ENCODE results near the gene WIF1. TPM values are rescaled to one million over a fixed set of nuclear protein-coding genes. Genes with fewer than 3 reads are reported as not detected.

Gene WIF1
- polyA plus RNA-seq, 1 experiment, result not detected

DNA sequence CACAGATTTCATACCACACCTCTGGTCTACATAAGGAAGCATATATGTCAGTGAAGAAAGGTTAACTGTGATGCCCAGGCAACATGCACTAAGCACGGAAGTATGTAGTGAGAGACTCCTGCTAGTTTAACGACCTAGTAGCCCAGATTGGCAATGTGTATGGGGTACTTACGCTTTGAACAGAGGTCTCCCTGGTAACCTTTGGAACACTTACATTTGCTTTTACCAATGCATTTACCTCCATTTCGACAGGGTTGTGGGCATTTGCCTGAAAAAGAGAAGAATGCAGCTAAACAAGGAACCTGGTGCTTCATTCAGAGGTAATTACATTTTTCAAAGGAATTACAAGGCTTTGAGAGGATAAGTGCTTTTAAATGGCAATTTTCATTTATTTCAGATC lies 65.2 kb downstream of the WIF1 start:
- H3K27me3 ChIP-seq (ENCODE audit: control insufficient read depth, insufficient read depth, low read length), result peaks cover 1% of the 10 kb centered on the region; the same call in 1 of the 2 replicates
- ChIA-PET CTCF (no interaction called here), POLR2A (no interaction called here)
- no peaks in the 10 kb centered on the region for H3K36me3 ChIP-seq (ENCODE audit: control insufficient read depth, insufficient read depth, low read length)
- no peak overlapping the region for H3K4me3 ChIP-seq (ENCODE audit: low read depth, low read length)
- DNase-seq (ENCODE audit: low read depth), result no peak
- TF ChIP-seq, protein P1, sequence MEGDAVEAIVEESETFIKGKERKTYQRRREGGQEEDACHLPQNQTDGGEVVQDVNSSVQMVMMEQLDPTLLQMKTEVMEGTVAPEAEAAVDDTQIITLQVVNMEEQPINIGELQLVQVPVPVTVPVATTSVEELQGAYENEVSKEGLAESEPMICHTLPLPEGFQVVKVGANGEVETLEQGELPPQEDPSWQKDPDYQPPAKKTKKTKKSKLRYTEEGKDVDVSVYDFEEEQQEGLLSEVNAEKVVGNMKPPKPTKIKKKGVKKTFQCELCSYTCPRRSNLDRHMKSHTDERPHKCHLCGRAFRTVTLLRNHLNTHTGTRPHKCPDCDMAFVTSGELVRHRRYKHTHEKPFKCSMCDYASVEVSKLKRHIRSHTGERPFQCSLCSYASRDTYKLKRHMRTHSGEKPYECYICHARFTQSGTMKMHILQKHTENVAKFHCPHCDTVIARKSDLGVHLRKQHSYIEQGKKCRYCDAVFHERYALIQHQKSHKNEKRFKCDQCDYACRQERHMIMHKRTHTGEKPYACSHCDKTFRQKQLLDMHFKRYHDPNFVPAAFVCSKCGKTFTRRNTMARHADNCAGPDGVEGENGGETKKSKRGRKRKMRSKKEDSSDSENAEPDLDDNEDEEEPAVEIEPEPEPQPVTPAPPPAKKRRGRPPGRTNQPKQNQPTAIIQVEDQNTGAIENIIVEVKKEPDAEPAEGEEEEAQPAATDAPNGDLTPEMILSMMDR (IDR thresholded peaks at IDR 0.05; ENCODE audit: insufficient read depth, low read depth, low read length), result no peak

DNA sequence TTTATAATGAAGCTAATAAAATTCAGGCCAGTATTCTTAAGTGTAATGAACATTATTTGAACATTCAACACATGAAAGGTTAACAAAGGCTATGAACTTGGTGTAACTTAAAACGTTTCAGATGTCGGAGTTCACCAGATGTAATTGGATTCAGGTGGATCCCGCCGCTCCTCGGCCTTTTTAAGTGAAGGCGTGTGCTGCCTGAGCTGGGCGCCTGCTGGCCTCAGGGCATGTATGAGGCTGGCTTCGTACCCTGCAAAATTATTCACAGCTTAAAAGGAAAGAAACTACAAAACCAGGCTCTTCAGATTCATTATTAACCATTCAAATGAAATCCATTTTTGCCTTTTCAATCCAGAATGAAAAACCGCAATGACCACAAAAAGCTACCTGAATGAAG lies 69.9 kb downstream of the WIF1 start:
- no peak for DNase-seq (ENCODE audit: low read depth)
- POLR2A ChIA-PET, result no interaction called here
- peaks cover 4% of the 10 kb centered on the region for H3K27me3 ChIP-seq (ENCODE audit: control insufficient read depth, insufficient read depth, low read length)
- TF ChIP-seq, protein P1 (IDR thresholded peaks at IDR 0.05; ENCODE audit: insufficient read depth, low read depth, low read length), result no peak
- no peak overlapping the region for H3K4me3 ChIP-seq (ENCODE audit: low read depth, low read length)
- no peaks in the 10 kb centered on the region for H3K36me3 ChIP-seq (ENCODE audit: control insufficient read depth, insufficient read depth, low read length)
- CTCF ChIA-PET, result no interaction called here

DNA sequence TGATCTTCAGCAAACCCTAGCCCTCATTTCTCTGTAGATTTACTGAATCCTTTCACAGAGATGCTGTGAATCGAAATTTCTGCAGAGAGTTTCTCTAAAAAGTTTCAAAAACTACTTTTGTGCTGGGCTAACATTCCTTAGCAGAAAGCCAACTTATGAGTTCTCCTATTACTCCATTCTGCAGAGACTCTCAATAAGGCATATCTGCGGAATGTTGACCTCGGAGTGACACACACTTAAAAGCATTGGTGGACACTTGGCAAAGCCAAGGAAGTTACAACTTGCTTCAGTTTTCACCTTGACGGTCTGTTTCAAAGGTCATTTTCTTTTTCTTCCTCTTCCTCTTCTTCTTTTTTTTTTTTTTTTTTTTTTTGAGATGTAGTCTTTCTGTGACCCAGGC lies 75.8 kb downstream of the WIF1 start:
- POLR2A ChIA-PET, result no interaction called here
- H3K27me3 ChIP-seq (ENCODE audit: control insufficient read depth, insufficient read depth, low read length), result peaks cover 3% of the 10 kb centered on the region; the same call in 1 of the 2 replicates
- no peaks in the 10 kb centered on the region for H3K36me3 ChIP-seq (ENCODE audit: control insufficient read depth, insufficient read depth, low read length)
- TF ChIP-seq, protein P1 (IDR thresholded peaks at IDR 0.05; ENCODE audit: insufficient read depth, low read depth, low read length), result no peak
- no peak overlapping the region for H3K4me3 ChIP-seq (ENCODE audit: low read depth, low read length)
- DNase-seq (ENCODE audit: low read depth), result no peak
- CTCF ChIA-PET, result no interaction called here

DNA sequence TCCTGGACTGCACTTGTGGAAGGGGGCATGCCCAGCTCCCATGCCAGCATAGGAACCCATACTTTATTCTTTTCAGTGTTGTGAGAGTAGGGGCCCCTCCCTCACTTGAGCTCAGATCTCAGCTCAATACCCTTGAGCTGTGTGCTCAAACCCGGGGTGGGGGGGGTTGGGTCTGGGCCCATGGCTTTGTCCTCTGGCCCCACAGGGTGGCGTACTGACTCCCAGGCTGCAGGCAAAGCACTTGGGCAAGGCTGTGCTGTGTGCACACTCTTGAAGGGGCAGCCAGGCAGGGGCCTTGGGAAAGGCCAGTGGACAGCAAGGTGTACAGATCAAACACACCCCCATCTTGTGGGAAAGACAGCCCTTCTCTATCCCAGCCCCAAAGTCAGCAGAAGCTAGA lies 81.8 kb downstream of the WIF1 start:
- H3K27me3 ChIP-seq (ENCODE audit: control insufficient read depth, insufficient read depth, low read length), result no peaks in the 10 kb centered on the region
- TF ChIP-seq, protein P1 (IDR thresholded peaks at IDR 0.05; ENCODE audit: insufficient read depth, low read depth, low read length), result no peak
- H3K4me3 ChIP-seq (ENCODE audit: low read depth, low read length), result no peak overlapping the region
- ChIA-PET POLR2A (no interaction called here), CTCF (interaction anchor here (0.8 to 1.0 kb wide), 2 partner anchors 8 to 44 kb away, joined by 3 read pairs; no protein-coding TSS in a partner anchor)
- no peak for DNase-seq (ENCODE audit: low read depth)
- no peaks in the 10 kb centered on the region for H3K36me3 ChIP-seq (ENCODE audit: control insufficient read depth, insufficient read depth, low read length)

DNA sequence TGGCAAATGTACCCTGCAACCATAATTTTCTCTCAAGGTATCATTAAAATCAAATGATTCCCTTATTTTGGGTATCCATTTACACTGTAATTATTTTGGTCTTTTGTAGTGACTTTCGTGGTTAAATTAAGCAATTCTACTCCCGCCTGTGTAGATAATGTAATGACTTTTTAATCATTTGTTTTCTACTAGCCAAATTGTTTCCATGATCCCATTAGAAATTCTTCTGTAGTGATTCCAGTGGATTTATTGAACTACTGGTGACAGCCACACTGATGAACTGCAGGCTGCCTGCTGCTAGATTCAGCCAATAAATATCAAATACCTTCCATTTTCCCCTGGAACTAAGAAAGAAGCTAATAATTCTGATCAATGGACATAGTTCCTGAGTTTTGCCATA lies 96.0 kb downstream of the WIF1 start:
- ChIA-PET CTCF (no interaction called here), POLR2A (no interaction called here)
- peaks cover 1% of the 10 kb centered on the region; the same call in 1 of the 2 replicates for H3K27me3 ChIP-seq (ENCODE audit: control insufficient read depth, insufficient read depth, low read length)
- no peaks in the 10 kb centered on the region for H3K36me3 ChIP-seq (ENCODE audit: control insufficient read depth, insufficient read depth, low read length)
- H3K4me3 ChIP-seq (ENCODE audit: low read depth, low read length), result no peak overlapping the region
- DNase-seq (ENCODE audit: low read depth), result no peak
- TF ChIP-seq, protein P1 (IDR thresholded peaks at IDR 0.05; ENCODE audit: insufficient read depth, low read depth, low read length), result no peak
